ENCODE results near the gene TSPAN15.

TSPAN15 gene

DNA sequence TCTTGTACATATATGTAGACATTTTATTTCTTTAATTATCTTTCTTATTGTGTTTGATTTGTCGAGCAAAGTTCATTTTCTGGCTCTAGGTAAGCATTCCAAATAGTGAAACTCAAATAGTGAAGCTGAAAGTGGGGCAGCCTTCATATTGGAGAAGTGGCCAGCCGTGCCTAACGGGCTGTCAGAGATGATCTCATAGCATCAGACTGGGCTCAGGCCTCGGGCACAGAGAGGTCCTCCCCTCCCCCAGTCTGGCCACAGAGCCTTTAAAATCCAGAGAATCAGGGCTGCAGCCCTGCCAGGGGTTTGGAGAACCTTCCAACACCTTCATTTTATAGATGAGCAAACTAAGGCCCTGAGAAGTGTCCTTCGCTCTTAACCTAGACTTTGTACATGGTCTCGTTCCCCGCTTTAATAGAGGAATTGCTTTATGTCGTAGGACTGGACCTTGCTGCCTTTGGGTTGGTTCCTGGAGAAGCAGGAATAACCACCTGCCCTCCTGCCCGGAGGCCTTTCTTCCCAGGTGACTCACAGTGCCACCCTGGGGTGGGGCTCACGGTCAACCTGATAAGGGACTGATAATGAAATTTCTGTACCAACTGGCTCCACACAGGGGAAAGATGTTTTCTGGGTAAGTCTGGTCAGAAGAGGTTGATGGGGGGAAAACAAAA is 7.3 kb downstream of the TSPAN15 start:
- Histone ChIP-seq H4K20me1 (ENCODE audit: low read depth, low read length) (no peaks in the 10 kb centered on the region), H3K27me3 (ENCODE audit: low read length) (no peaks in the 10 kb centered on the region), H2AFZ (ENCODE audit: low read depth, low read length, severe bottlenecking) (no peak overlapping the region), H3K79me2 (ENCODE audit: insufficient read depth, low read length) (no peaks in the 10 kb centered on the region), H3F3A (ENCODE audit: insufficient read depth) (no peaks in the 10 kb centered on the region), H3K9me2 (replicated peaks; ENCODE audit: insufficient read depth, low read length) (no peaks in the 10 kb centered on the region), H3K9me3 (ENCODE audit: insufficient read depth, low read length) (no peaks in the 10 kb centered on the region), H3K4me3 (ENCODE audit: insufficient read depth, low read length, poor library complexity, severe bottlenecking) (no peak overlapping the region), H3K36me3 (ENCODE audit: low read length) (no peaks in the 10 kb centered on the region), H3K4me2 (ENCODE audit: low read depth, low read length, poor library complexity, severe bottlenecking) (no peak overlapping the region), H3K9ac (ENCODE audit: low read length) (no peak overlapping the region), H3K27ac (ENCODE audit: low read depth, low read length) (no peak overlapping the region)
- TF ChIP-seq, protein P1, sequence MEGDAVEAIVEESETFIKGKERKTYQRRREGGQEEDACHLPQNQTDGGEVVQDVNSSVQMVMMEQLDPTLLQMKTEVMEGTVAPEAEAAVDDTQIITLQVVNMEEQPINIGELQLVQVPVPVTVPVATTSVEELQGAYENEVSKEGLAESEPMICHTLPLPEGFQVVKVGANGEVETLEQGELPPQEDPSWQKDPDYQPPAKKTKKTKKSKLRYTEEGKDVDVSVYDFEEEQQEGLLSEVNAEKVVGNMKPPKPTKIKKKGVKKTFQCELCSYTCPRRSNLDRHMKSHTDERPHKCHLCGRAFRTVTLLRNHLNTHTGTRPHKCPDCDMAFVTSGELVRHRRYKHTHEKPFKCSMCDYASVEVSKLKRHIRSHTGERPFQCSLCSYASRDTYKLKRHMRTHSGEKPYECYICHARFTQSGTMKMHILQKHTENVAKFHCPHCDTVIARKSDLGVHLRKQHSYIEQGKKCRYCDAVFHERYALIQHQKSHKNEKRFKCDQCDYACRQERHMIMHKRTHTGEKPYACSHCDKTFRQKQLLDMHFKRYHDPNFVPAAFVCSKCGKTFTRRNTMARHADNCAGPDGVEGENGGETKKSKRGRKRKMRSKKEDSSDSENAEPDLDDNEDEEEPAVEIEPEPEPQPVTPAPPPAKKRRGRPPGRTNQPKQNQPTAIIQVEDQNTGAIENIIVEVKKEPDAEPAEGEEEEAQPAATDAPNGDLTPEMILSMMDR (IDR thresholded peaks at IDR 0.05; ENCODE audit: insufficient read depth, low read length, poor library complexity, severe bottlenecking) = no peak
- no peak for TF ChIP-seq EZH2phosphoT487 (conservative IDR thresholded peaks at IDR 0.05; ENCODE audit: low read length)

DNA sequence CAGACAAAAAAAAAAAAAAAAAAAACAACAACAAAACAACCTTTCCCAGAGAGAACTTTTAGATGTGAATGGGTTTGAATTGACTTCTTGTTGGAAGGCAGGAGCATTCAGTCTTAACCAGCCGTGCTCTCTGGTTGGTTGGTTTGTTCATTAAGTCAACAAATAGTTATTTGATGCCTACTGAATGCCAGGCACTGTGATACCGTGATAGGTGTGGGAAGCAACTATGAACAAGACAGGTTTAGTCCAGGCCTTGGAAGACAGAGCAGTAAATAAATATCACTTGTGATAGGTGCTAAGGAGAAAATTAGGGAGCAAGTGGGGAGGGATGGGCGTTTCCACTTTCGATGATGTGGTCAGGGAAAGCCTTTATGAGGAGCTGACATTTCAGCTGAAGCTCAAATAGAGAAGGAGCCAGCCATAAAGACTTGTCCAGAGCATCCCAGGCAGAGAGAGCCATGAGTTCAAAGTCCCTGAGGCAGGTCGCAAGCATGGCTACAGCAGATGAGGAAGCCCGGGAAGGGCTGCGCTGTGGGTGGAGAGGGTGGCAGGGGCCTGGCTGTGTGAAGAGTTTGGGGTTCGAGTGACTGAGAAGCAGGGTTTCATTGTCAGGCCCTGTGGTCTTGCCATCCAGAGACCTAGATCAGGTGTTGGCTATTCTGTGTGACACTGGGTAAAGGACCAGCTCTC is 8.0 kb downstream of the TSPAN15 start:
- H3K27ac ChIP-seq (ENCODE audit: low read depth, low read length) = no peak overlapping the region
- no peak overlapping the region for H2AFZ ChIP-seq (ENCODE audit: low read depth, low read length, severe bottlenecking)
- no peak overlapping the region for H3K4me2 ChIP-seq (ENCODE audit: low read depth, low read length, poor library complexity, severe bottlenecking)
- no peaks in the 10 kb centered on the region for H3K27me3 ChIP-seq (ENCODE audit: low read length)
- no peaks in the 10 kb centered on the region for H3K9me2 ChIP-seq (replicated peaks; ENCODE audit: insufficient read depth, low read length)
- no peak overlapping the region for H3K9ac ChIP-seq (ENCODE audit: low read length)
- no peaks in the 10 kb centered on the region for H3K9me3 ChIP-seq (ENCODE audit: insufficient read depth, low read length)
- no peaks in the 10 kb centered on the region for H3K79me2 ChIP-seq (ENCODE audit: insufficient read depth, low read length)
- no peak for TF ChIP-seq EZH2phosphoT487 (conservative IDR thresholded peaks at IDR 0.05; ENCODE audit: low read length)
- TF ChIP-seq, protein P1 (IDR thresholded peaks at IDR 0.05; ENCODE audit: insufficient read depth, low read length, poor library complexity, severe bottlenecking) = no peak
- H4K20me1 ChIP-seq (ENCODE audit: low read depth, low read length) = no peaks in the 10 kb centered on the region
- no peaks in the 10 kb centered on the region for H3K36me3 ChIP-seq (ENCODE audit: low read length)
- no peak overlapping the region for H3K4me3 ChIP-seq (ENCODE audit: insufficient read depth, low read length, poor library complexity, severe bottlenecking)
- no peaks in the 10 kb centered on the region for H3F3A ChIP-seq (ENCODE audit: insufficient read depth)

DNA sequence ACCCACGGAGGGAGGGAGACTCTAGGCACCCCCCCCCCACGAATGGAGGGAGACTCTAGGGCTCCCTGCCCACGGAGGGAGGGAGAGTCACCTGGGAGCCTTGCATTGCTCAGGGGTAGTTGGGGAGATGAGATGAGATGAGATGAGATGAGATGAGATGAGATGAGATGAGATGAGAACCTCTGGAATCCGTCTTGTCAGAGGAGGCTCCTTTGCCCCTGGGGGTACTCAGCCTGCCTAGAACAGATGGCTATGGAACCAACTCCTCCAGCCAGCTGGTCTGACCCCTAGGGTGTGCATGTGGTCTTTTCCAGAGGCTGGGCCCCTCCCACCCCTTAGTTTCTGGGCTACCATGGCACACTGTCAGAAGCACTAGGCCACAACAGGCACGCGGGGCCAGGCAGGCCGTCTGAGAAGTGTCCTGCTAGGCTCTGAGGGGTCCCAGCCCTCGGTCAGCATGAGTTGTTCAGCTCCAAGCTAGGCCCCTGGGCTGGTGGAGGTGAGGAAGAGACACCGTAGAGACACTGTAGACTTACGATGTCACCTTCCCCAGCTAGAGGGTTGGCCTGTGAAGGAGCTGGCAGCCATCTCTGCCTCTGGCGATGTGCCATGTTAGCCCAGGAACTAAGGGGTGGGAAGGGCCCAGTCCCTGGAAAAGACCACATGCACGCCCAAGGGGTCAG is 8.8 kb downstream of the TSPAN15 start:
- no peaks in the 10 kb centered on the region for H3F3A ChIP-seq (ENCODE audit: insufficient read depth)
- no peak overlapping the region for H2AFZ ChIP-seq (ENCODE audit: low read depth, low read length, severe bottlenecking)
- no peaks in the 10 kb centered on the region for H3K79me2 ChIP-seq (ENCODE audit: insufficient read depth, low read length)
- H4K20me1 ChIP-seq (ENCODE audit: low read depth, low read length) = no peaks in the 10 kb centered on the region
- no peaks in the 10 kb centered on the region for H3K9me2 ChIP-seq (replicated peaks; ENCODE audit: insufficient read depth, low read length)
- H3K4me3 ChIP-seq (ENCODE audit: insufficient read depth, low read length, poor library complexity, severe bottlenecking) = no peak overlapping the region
- no peaks in the 10 kb centered on the region for H3K36me3 ChIP-seq (ENCODE audit: low read length)
- H3K4me2 ChIP-seq (ENCODE audit: low read depth, low read length, poor library complexity, severe bottlenecking) = no peak overlapping the region
- H3K27ac ChIP-seq (ENCODE audit: low read depth, low read length) = no peak overlapping the region
- no peaks in the 10 kb centered on the region for H3K27me3 ChIP-seq (ENCODE audit: low read length)
- no peaks in the 10 kb centered on the region for H3K9me3 ChIP-seq (ENCODE audit: insufficient read depth, low read length)
- no peak overlapping the region for H3K9ac ChIP-seq (ENCODE audit: low read length)
- TF ChIP-seq, protein P1 (IDR thresholded peaks at IDR 0.05; ENCODE audit: insufficient read depth, low read length, poor library complexity, severe bottlenecking) = no peak
- no peak for TF ChIP-seq EZH2phosphoT487 (conservative IDR thresholded peaks at IDR 0.05; ENCODE audit: low read length)

All from SU-DHL-6 (cell line).